Naive B cell (primary cell): Measurements from ENCODE around the gene PSMB7. TPM values are rescaled to one million over a fixed set of nuclear protein-coding genes. Genes with fewer than 3 reads are reported as not detected.

Source experiments
- ATAC-seq, 2 donors: fragments of 150-1000 bp; cut with Tn5 transposase; 2 replicates each; pipeline ENCODE4 v1.10.0; 2021; ENCODE audit warnings: low read depth in 2 of 2, mild to moderate bottlenecking in 2 of 2, moderate library complexity in 2 of 2
- DNase-seq: peaks from one replicate; pipeline ENCODE4 v3.0.0; 2022
- H3K27ac Mint-ChIP-seq, 6 donors: one replicate each; pipeline ENCODE4 v1.8.0; 2020 to 2022; ENCODE audit warnings: mild to moderate bottlenecking in 6 of 6, mixed read lengths in 6 of 6, moderate library complexity in 5 of 6, inconsistent platforms in 2 of 6
- H3K27me3 Mint-ChIP-seq, 3 donors: one replicate each; pipeline ENCODE4 v1.8.0; 2021 to 2022; ENCODE audit warnings: mixed read lengths in 3 of 3, mild to moderate bottlenecking in 1 of 3
- H3K36me3 Mint-ChIP-seq, 2 donors: one replicate each; pipeline ENCODE4 v1.8.0; 2020 to 2022; ENCODE audit warnings: mixed read lengths in 2 of 2, inconsistent platforms in 1 of 2, mild to moderate bottlenecking in 1 of 2
- H3K4me1 Mint-ChIP-seq, 3 donors: one replicate each; pipeline ENCODE4 v1.8.0; 2020 to 2022; ENCODE audit warnings: mixed read lengths in 3 of 3, inconsistent platforms in 1 of 3, mild to moderate bottlenecking in 1 of 3, moderate library complexity in 1 of 3
- H3K4me3 Mint-ChIP-seq, 8 donors: one replicate each; pipeline ENCODE4 v1.8.0; 2020 to 2022; ENCODE audit warnings: mild to moderate bottlenecking in 8 of 8, mixed read lengths in 8 of 8, moderate library complexity in 8 of 8, inconsistent platforms in 2 of 8
- H3K9me3 Mint-ChIP-seq, 7 donors: one replicate each; pipeline ENCODE4 v1.8.0; 2020 to 2022; ENCODE audit warnings: mixed read lengths in 7 of 7, mild to moderate bottlenecking in 5 of 7, inconsistent platforms in 2 of 7, moderate library complexity in 1 of 7
- polyA plus RNA-seq, 6 donors: library from polyadenylated mRNA; unstranded; fragments of 300-500 nt; fragmentation: Illumina TruSeq; gene quantifications; one replicate each; pipeline ENCODE4 v1.2.3, GENCODE V29; 2021; ENCODE audit warnings: low read depth in 6 of 6

PSMB7 gene
- polyA plus RNA-seq, 6 donors from 2014 or later, result 161 to 213 (median 179) TPM

DNA sequence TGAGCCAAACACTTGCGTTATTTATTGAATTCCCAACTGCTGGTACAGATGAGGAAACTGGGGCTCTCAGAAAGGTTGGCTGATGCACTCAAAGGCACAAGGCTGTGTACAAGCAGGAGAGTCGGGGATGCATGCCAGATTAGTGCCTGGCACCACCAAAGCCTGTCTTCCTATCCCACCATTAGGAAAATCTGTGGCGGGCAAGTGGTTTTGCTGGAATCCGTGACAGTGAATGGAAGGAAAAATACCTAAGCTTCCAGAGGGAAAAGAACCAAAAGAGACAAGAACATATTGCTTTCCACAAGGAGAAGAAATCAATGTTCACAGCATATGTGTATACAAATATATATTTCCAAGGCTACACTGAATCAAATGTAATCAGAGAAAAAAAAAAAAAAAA is 51.1 kb downstream of the PSMB7 start:
- no peaks in the 10 kb centered on the region for H3K9me3 Mint-ChIP-seq
- peak overlapping the region in 1 of 6 donors; percentile 29 for H3K27ac Mint-ChIP-seq
- peaks cover 6 to 15% of the 10 kb centered on the region in 2 donors for H3K36me3 Mint-ChIP-seq
- H3K4me3 Mint-ChIP-seq, result no peak overlapping the region
- ATAC-seq, result no peak
- H3K4me1 Mint-ChIP-seq, result peaks cover 16 to 43% (median 29%) of the 10 kb centered on the region in 3 donors
- H3K27me3 Mint-ChIP-seq, result no peaks in the 10 kb centered on the region
- no peak for DNase-seq

DNA sequence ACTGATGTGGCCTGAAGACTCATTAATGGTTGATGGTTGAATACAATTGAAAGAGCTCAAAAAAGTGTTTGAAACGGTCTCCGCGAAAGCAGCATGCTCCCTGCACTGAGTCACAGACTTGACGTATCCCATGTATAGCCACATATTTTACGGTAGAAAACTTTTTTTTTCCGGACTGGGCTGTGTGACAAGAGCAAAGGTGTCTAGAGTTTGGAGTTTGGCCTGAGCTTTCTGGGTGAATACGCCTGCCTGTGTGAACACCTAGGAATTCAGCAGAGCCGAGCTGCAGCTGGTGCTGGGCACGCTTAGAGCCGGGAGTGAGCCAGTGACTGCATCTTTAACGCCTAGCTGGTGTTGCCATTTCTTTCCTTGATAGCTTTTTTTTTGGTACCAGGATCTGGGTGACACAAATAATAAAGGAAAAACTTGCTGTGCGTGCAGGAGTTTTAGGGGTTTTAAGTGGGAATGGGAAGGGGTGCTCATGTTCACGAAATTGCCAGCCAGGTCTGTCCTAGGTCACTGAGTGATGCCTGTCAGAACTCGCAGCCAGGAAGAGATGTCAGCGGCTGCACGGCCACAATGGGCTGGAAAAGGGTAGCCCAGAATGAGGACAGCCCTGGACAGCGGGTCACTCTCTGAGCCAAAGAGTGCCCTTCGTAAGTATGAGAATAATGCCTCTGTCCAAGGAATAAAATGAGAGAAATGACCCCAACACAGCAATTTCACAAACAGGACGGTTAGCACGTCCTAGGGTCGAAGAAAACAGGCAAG is 51.7 kb downstream of the PSMB7 start:
- Mint-ChIP-seq H3K9me3 (no peaks in the 10 kb centered on the region), H3K36me3 (peaks cover 6 to 15% of the 10 kb centered on the region in 2 donors), H3K4me1 (peaks cover 21 to 37% (median 26%) of the 10 kb centered on the region in 3 donors), H3K27me3 (no peaks in the 10 kb centered on the region), H3K27ac (peak overlapping the region in 1 of 6 donors; percentile 94), H3K4me3 (no peak overlapping the region)
- no peak for DNase-seq
- ATAC-seq, result no peak

DNA sequence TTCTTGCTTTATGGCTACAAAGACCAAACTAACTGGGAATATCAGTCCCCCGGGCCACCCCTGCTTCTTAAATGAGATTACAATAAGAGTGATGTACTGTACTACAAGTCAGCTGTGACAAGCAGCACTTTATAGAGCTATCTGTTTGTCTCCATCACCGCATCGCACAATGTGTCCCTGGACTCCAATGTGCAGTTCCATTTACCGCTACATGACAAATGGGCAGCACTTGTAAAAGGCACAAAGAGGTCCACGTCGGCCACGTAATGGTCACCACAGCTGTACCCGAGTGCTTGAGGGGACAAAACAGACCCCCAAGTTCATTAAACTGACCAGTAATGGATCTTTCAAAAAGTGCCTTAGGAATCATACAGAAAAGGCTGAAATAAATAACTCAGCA is 54.1 kb downstream of the PSMB7 start:
- no peak overlapping the region for H3K4me3 Mint-ChIP-seq
- ATAC-seq (no peak), DNase-seq (no peak)
- no peak overlapping the region for H3K27ac Mint-ChIP-seq
- no peaks in the 10 kb centered on the region for H3K27me3 Mint-ChIP-seq
- peaks cover 6 to 8% of the 10 kb centered on the region in 2 donors for H3K36me3 Mint-ChIP-seq
- no peaks in the 10 kb centered on the region for H3K9me3 Mint-ChIP-seq
- H3K4me1 Mint-ChIP-seq, result peaks cover 18 to 29% (median 23%) of the 10 kb centered on the region in 3 donors

DNA sequence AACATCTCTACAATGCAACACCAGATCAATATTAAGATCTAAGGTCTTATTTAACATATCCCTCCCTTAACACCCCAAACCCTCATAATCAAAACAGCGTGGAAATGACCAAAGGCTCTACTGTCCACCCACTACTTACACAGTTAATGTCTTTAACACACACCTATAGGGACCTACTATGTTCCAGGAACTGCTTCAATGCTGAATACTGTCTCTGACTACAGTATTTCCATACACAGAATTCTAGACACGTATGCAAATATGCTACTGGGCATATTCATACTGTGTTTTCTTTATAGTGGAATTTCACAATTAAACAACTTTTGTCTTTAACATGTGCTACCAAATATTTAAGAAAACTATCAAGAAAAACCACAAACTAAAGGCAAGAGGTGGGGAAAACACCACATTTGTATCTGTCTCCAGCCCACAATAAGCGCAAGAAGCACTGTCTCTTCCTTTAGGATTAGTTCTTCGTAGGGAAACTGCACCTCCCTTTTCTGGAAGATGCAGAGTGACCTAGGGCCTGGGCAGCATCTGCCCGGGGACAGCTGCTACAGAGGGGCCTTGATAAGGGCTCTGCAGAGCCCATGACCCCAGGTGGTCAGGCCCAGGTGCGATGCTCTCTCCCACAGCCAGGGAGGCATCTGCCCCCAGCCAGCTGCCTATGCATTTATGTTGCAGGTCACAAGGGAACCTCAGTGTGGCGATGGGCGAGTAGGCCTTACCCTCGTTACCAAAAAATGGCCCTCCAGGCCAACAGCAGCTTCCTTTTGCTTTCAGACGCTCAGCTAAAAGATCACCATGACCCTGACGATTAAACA is 55.2 kb downstream of the PSMB7 start:
- DNase-seq (no peak), ATAC-seq (no peak)
- Mint-ChIP-seq H3K4me1 (peaks cover 16 to 21% (median 21%) of the 10 kb centered on the region in 3 donors), H3K9me3 (no peaks in the 10 kb centered on the region), H3K27ac (peak overlapping the region in 5 of 6 donors; percentile 34 to 81 (median 70)), H3K36me3 (peaks cover 3 to 4% of the 10 kb centered on the region in 2 donors), H3K27me3 (no peaks in the 10 kb centered on the region), H3K4me3 (no peak overlapping the region)

DNA sequence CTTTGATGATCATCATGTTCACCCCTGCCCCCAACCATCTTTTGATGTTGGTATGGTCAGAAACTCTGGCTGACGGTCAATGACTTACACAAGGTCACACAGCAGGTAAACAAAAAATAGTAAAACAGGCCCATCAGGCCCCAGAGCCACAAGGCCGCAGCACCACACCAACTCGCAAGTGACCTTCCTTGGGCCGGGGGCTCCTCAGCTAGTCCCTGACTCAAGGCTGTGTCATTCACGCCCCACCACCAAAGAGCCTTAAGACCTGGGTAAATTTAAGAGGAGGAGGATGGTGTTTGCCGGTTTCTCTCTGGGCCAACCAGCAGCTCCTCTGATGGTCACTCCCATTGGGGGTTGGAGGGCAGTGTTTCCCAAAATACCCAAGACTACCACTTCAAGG is 55.8 kb downstream of the PSMB7 start:
- H3K27ac Mint-ChIP-seq, result peak overlapping the region in 3 of 6 donors; percentile 34 to 81 (median 47)
- H3K27me3 Mint-ChIP-seq, result no peaks in the 10 kb centered on the region
- no peak for ATAC-seq
- H3K4me3 Mint-ChIP-seq, result peak overlapping the region in 1 of 8 donors; percentile 25
- no peaks in the 10 kb centered on the region for H3K36me3 Mint-ChIP-seq
- no peak for DNase-seq
- H3K4me1 Mint-ChIP-seq, result peaks cover 13 to 21% (median 17%) of the 10 kb centered on the region in 3 donors
- H3K9me3 Mint-ChIP-seq, result no peaks in the 10 kb centered on the region

DNA sequence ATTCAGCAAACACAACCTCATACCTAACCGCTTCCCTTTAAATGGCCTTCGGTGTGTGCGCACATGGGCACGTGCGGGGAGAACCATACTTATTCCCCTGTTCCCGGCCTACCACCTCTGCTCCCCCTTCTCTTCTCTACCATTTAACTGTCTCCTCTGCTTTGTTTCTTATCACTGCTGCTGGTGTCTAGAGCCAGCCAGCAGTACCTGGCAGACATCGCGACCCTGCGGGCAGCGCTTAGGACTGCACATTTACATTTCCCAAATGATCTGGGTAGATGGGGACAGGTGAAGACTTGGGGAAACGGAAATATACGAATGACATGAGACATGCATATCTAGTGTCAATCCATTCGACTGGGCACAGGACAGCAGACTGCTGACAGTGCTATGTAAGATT is 56.6 kb downstream of the PSMB7 start:
- H3K36me3 Mint-ChIP-seq, result peaks cover 0 to 3% of the 10 kb centered on the region in 2 donors
- no peaks in the 10 kb centered on the region for H3K27me3 Mint-ChIP-seq
- no peak overlapping the region for H3K4me3 Mint-ChIP-seq
- ATAC-seq (no peak), DNase-seq (no peak)
- no peaks in the 10 kb centered on the region for H3K9me3 Mint-ChIP-seq
- peaks cover 13 to 21% (median 17%) of the 10 kb centered on the region in 3 donors for H3K4me1 Mint-ChIP-seq
- peak overlapping the region in 2 of 6 donors; percentile 15 to 47 for H3K27ac Mint-ChIP-seq

DNA sequence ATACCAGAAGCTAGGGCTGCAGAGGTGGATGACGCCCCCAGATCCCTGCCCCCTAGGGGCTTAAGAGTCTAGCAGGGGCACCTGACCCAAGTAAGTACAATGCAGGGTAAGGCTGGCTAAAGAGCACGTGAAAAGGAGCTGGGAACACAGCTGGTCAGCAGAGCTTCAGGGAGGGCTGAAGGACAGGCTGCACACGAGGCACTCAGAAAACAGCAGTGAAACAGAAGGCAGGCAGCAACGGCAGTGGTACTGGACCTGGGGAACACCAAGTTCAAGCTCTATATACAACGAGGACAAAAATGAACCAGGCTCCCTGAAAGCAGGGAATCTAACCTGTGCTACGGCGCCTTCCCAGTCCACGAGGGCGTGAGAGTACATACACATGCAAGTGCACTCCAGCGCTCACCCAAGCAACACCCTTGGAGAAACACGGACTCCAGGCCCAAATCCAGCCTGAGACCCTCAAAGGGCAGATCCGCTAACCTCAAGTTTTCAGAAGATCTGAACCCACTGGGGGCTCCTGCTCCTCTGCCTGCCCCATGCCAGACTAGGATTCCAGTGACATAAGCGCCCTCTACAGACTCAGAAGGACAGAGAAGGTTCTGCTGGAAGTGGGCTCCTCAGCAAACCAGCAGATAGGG is 57.4 kb downstream of the PSMB7 start:
- no peaks in the 10 kb centered on the region for H3K9me3 Mint-ChIP-seq
- ATAC-seq, result no peak
- H3K36me3 Mint-ChIP-seq, result peaks cover 4 to 8% of the 10 kb centered on the region in 2 donors
- peak overlapping the region in 5 of 6 donors; percentile 29 to 91 (median 61) for H3K27ac Mint-ChIP-seq
- DNase-seq, result no peak
- peaks cover 13 to 18% (median 17%) of the 10 kb centered on the region in 3 donors for H3K4me1 Mint-ChIP-seq
- no peaks in the 10 kb centered on the region for H3K27me3 Mint-ChIP-seq
- no peak overlapping the region for H3K4me3 Mint-ChIP-seq

DNA sequence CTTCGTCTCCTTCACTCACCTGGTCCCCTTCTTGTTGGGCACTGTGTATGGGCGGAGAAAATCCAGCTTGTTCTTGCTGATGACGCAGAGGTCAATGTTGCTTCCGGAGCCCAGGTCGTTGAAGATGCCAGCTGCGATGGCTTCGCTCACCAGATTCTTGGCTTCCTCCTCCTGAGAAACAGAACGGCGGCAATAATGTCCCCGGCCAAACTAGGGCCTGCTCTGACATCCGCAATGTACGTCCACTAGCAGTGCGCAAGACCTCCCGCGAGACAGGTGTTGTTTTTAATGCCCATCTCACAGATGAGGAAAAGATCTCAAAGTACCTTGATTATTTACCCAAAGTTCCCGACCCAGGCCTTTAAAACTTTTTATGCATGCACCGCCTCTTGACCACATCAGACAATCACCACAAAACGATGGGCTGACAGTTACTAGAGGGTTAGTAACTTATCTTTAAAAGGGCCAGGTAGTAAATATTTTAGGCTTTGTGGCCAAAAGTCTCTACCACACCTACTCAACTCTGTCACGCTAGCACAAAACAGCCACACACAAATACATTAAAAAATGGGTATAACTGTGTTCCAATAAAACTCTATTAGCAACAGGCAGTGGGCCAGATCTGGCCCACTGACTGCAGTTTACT is 58.4 kb downstream of the PSMB7 start:
- Mint-ChIP-seq H3K36me3 (peaks cover 4 to 8% of the 10 kb centered on the region in 2 donors), H3K4me1 (peaks cover 13 to 17% (median 17%) of the 10 kb centered on the region in 3 donors), H3K9me3 (no peaks in the 10 kb centered on the region), H3K27me3 (no peaks in the 10 kb centered on the region), H3K27ac (peak overlapping the region in 3 of 6 donors; percentile 47 to 62 (median 57)), H3K4me3 (no peak overlapping the region)
- no peak for ATAC-seq
- no peak for DNase-seq

DNA sequence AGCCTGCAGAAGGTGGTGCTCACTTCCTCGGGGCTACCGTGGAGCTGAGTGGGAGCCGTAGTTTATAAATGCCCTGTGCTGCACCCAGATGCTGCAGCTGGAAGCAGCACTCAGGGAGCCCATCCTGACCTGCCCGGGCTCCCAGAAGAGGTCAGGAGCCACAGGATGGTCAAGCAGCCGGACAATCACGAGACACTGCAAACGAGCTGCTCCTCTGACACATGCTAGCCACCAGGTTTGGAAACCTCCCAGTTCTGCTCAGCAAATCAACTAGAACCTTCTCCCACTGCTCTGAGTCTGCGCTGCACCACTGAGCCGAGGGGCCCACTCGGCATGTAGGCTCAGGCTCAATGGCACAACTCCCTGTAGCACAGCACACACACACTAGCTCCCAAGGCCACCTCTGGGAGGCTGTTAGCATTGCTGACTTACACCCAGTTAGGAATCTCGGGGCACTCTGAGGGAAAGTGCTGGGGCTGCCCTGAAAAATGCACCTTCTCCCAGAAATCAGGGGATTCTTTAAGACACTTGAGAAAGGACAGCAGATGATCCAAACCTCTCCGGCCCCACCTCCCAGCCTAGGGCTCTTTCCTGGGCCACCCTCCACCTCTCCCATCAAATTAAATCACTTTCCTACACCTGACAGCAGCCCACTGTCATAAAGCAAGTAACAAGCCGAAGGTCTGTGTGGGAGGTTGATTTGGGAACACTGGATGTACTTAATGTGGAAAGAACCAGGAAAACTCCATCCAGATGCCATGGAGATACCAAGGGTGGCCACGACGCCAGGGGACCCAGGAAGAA is 59.1 kb downstream of the PSMB7 start:
- Mint-ChIP-seq H3K27me3 (no peaks in the 10 kb centered on the region), H3K9me3 (no peaks in the 10 kb centered on the region), H3K36me3 (peaks cover 8 to 10% of the 10 kb centered on the region in 2 donors), H3K4me3 (peak overlapping the region in 1 of 8 donors; percentile 16), H3K27ac (peak overlapping the region in 3 of 6 donors; percentile 15 to 62 (median 47)), H3K4me1 (peaks cover 13 to 17% (median 15%) of the 10 kb centered on the region in 3 donors)
- DNase-seq, result no peak
- ATAC-seq, result no peak

DNA sequence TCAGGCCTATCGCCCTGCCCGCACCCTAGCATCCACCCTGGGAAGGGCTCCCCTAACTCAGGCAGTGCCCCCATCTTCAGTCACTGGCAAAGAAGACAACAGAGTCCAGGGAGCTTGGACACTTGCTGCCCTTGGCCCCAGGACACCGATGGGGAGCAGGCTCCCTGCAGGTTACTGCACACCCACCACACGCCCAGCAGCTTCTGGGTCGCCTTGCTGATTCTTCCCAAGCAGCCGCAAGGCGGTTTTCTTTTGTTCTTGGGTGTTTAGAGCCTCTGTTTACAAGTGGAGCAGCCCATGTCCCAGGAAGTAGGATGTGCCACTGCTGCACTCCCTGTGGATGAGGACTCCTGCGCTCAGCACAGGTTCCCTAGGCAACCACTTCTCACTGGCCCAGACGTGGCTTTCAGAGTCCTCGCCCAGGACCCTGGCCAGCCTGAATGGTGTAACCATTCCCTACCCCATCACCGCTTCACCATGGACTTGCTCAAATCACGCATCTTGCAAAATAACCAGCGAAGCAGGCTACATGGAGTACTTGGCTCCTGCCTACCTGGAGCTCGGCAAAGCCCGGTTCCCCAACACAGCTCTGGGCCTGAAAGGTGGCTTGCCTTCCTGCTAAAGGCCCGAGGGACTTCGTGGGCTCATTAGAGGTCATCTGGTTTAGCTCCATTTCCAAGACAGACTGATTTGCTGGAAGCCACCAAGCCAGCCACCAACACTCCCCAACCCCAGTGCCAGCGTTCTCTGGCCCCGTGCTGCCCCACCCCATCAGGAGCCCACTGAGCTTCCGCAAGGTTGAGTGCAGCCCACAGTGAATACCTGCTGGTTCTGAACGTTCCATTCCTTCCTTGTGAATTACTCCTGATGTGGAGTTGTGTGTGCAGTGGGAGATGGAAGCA is 60.0 kb downstream of the PSMB7 start:
- H3K27ac Mint-ChIP-seq, result peak overlapping the region in 1 of 6 donors; percentile 36
- H3K4me3 Mint-ChIP-seq, result no peak overlapping the region
- peaks cover 8 to 16% of the 10 kb centered on the region in 2 donors for H3K36me3 Mint-ChIP-seq
- peaks cover 6 to 12% (median 10%) of the 10 kb centered on the region in 3 donors for H3K4me1 Mint-ChIP-seq
- H3K27me3 Mint-ChIP-seq, result no peaks in the 10 kb centered on the region
- DNase-seq (no peak), ATAC-seq (no peak)
- no peaks in the 10 kb centered on the region for H3K9me3 Mint-ChIP-seq

DNA sequence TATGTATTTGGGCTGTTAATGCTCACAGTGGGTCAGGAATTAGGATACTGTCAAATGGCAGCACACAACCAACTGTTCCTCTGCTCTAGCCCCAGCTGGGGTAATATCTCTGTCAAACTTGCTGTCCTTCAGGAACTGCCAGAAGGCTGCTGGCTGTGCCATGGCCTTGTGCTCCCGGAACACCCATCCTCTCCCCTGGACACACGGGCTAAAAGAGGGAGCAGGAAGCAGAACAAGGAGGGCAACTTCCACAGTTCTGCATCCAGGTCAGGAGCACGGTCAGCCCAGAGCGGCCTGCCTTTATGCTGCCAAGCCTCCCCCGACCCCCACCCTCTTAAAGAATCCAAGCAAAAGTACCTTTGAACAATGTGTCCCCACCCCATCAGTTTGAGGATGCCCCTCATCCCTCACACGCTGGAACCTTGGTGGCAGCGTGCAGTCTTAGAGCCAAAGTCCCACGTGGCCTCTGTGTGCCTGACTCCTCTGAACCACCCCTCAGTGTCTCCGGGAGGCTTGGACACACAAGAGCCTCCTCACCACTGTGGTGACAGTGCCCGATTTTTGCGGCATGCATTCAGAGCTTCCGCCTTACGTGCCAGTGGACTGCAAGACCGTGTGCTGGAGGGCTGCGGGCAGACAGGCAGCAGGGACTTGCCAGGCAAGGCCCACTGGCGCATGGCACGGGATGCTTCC is 60.8 kb downstream of the PSMB7 start:
- Mint-ChIP-seq H3K4me3 (no peak overlapping the region), H3K9me3 (no peaks in the 10 kb centered on the region), H3K27ac (peak overlapping the region in 2 of 6 donors; percentile 36 to 61), H3K36me3 (peaks cover 8 to 16% of the 10 kb centered on the region in 2 donors), H3K27me3 (no peaks in the 10 kb centered on the region), H3K4me1 (peaks cover 5 to 11% (median 6%) of the 10 kb centered on the region in 3 donors)
- ATAC-seq, result no peak
- DNase-seq, result no peak
